ENCODE measurements around the gene MAD1L1. TPM values are rescaled to one million over a fixed set of nuclear protein-coding genes. Genes with fewer than 3 reads are reported as not detected.

Gene MAD1L1
- total RNA-seq, 2 experiments from 2014 or later: 157 to 160 TPM

DNA sequence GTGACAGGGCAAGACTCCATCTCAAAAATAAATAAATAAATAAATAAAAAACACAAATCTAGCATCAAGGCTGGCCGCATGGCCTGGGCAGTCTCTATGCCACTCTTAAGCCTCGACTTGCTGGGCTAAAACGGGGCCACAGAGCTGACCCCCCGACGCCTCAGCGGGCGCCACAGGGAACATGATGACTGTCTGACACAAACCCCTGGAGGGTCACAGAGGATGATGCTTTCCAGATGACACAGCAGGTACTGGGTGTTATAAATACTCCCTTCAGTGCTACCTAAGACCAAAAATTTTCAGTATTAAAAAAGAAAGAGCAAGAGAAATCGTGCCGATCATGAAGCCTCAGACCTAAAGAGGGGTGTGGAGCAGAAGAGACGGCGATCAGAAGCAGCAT, 176.8 kb downstream of the MAD1L1 start:
- Mint-ChIP-seq H3K4me1 (ENCODE audit: low read depth) (no peaks in the 10 kb centered on the region), H3K27me3 (no peaks in the 10 kb centered on the region), H3K27ac (no peak overlapping the region), H3K36me3 (ENCODE audit: low read depth) (peaks cover 8% of the 10 kb centered on the region), H3K9me3 (no peaks in the 10 kb centered on the region), H3K4me3 (no peak overlapping the region)
- H3K4me1 ChIP-seq (ENCODE audit: insufficient read depth, low read length): peaks cover 4% of the 10 kb centered on the region
- H3K27ac ChIP-seq (ENCODE audit: low read depth in 1 of 2, low read length in 2 of 2): no peak overlapping the region
- H3K36me3 ChIP-seq (ENCODE audit: insufficient read depth, low read length): peaks cover 4% of the 10 kb centered on the region
- no peak for ATAC-seq (ENCODE audit: poor library complexity)
- H3K4me3 ChIP-seq (ENCODE audit: low read length): no peak overlapping the region
- TF ChIP-seq, protein P1, sequence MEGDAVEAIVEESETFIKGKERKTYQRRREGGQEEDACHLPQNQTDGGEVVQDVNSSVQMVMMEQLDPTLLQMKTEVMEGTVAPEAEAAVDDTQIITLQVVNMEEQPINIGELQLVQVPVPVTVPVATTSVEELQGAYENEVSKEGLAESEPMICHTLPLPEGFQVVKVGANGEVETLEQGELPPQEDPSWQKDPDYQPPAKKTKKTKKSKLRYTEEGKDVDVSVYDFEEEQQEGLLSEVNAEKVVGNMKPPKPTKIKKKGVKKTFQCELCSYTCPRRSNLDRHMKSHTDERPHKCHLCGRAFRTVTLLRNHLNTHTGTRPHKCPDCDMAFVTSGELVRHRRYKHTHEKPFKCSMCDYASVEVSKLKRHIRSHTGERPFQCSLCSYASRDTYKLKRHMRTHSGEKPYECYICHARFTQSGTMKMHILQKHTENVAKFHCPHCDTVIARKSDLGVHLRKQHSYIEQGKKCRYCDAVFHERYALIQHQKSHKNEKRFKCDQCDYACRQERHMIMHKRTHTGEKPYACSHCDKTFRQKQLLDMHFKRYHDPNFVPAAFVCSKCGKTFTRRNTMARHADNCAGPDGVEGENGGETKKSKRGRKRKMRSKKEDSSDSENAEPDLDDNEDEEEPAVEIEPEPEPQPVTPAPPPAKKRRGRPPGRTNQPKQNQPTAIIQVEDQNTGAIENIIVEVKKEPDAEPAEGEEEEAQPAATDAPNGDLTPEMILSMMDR (IDR thresholded peaks at IDR 0.05): no peak
- no peak for DNase-seq
- no peaks in the 10 kb centered on the region for H3K27me3 ChIP-seq (ENCODE audit: control insufficient read depth in 1 of 2, insufficient read depth in 2 of 2, low read length in 2 of 2)
- peaks cover 0 to 14% of the 10 kb centered on the region in 2 experiments for H3K9me3 ChIP-seq (ENCODE audit: control insufficient read depth in 1 of 2, insufficient read depth in 1 of 2, low read length in 2 of 2)
- intact Hi-C loops (cut with DNase I, micrococcal nuclease): no loop called here
- POLR2A ChIA-PET: no interaction called here
- CTCF ChIA-PET: no interaction called here

DNA sequence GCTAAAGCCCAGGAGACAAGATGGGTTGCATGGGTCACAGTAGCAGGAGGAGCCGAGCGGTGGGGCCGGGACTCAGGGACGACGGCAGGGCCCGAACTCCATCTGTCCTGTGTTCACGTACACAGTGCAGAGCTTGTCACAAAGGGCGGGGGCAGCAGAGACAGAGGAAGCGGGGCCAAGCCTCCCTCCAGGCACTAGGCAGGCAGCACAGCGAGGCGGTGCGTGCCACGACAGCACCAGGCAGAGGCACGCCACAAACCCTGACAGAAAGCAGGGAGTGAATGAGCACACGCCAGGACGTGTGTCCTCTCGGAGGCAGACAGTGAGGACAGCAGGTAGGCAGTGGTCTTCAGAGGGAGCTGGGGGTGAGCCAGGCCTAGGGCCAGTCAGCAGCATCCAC, 177.8 kb downstream of the MAD1L1 start:
- ChIA-PET POLR2A (no interaction called here), CTCF (no interaction called here)
- H3K9me3 ChIP-seq (ENCODE audit: control insufficient read depth in 1 of 2, insufficient read depth in 1 of 2, low read length in 2 of 2): peaks cover 0 to 7% of the 10 kb centered on the region in 2 experiments
- Mint-ChIP-seq H3K9me3 (no peaks in the 10 kb centered on the region), H3K27me3 (no peaks in the 10 kb centered on the region), H3K4me1 (ENCODE audit: low read depth) (no peaks in the 10 kb centered on the region), H3K36me3 (ENCODE audit: low read depth) (peaks cover 8% of the 10 kb centered on the region), H3K27ac (no peak overlapping the region), H3K4me3 (no peak overlapping the region)
- no peak overlapping the region for H3K4me3 ChIP-seq (ENCODE audit: low read length)
- H3K4me1 ChIP-seq (ENCODE audit: insufficient read depth, low read length): peaks cover 9% of the 10 kb centered on the region
- DNase-seq (no peak), ATAC-seq (ENCODE audit: poor library complexity) (no peak)
- H3K27ac ChIP-seq (ENCODE audit: low read depth in 1 of 2, low read length in 2 of 2): no peak overlapping the region
- TF ChIP-seq, protein P1 (IDR thresholded peaks at IDR 0.05): no peak
- intact Hi-C loops (cut with DNase I, micrococcal nuclease): no loop called here
- H3K27me3 ChIP-seq (ENCODE audit: control insufficient read depth in 1 of 2, insufficient read depth in 2 of 2, low read length in 2 of 2): no peaks in the 10 kb centered on the region
- H3K36me3 ChIP-seq (ENCODE audit: insufficient read depth, low read length): peaks cover 4% of the 10 kb centered on the region

DNA sequence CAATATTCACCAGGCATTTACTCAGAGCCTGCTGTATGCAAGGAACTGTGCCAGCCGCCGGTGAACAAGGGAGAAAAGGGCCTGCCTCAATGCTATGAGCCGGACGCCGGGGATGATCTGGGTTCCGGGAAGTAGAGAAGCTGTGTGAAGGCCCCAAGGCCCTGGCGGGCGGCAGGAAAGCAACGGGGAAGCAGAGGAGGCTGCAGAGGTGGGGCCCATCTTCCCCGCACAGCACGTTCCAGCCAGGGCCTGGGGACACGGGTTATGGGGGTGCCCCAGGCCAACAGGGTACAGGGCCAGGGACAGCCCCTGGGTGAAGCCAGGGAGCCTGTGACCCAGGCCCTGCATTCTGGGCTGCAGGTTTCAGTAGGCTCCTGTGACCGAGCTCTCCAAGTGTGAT, 179.3 kb downstream of the MAD1L1 start:
- CTCF ChIA-PET: no interaction called here
- peaks cover 4% of the 10 kb centered on the region for H3K36me3 ChIP-seq (ENCODE audit: insufficient read depth, low read length)
- Mint-ChIP-seq H3K4me1 (ENCODE audit: low read depth) (no peaks in the 10 kb centered on the region), H3K27ac (no peak overlapping the region), H3K27me3 (no peaks in the 10 kb centered on the region), H3K36me3 (ENCODE audit: low read depth) (peaks cover 8% of the 10 kb centered on the region), H3K9me3 (no peaks in the 10 kb centered on the region), H3K4me3 (no peak overlapping the region)
- POLR2A ChIA-PET: no interaction called here
- no peaks in the 10 kb centered on the region for H3K27me3 ChIP-seq (ENCODE audit: control insufficient read depth in 1 of 2, insufficient read depth in 2 of 2, low read length in 2 of 2)
- DNase-seq (no peak), ATAC-seq (ENCODE audit: poor library complexity) (no peak)
- TF ChIP-seq, protein P1 (IDR thresholded peaks at IDR 0.05): no peak
- no peak overlapping the region for H3K27ac ChIP-seq (ENCODE audit: low read depth in 1 of 2, low read length in 2 of 2)
- no peaks in the 10 kb centered on the region for H3K9me3 ChIP-seq (ENCODE audit: control insufficient read depth in 1 of 2, insufficient read depth in 1 of 2, low read length in 2 of 2)
- intact Hi-C loops (cut with DNase I, micrococcal nuclease): no loop called here
- H3K4me1 ChIP-seq (ENCODE audit: insufficient read depth, low read length): peaks cover 9% of the 10 kb centered on the region
- H3K4me3 ChIP-seq (ENCODE audit: low read length): no peak overlapping the region
